ENCODE data around the gene DLEC1. TPM values are rescaled to one million over a fixed set of nuclear protein-coding genes. Genes with fewer than 3 reads are reported as not detected.

DLEC1 gene
- polyA plus RNA-seq, 2 of the 4 experiments (the other 2 are of a cell fraction), result 0.10 TPM; not detected in 1

DNA sequence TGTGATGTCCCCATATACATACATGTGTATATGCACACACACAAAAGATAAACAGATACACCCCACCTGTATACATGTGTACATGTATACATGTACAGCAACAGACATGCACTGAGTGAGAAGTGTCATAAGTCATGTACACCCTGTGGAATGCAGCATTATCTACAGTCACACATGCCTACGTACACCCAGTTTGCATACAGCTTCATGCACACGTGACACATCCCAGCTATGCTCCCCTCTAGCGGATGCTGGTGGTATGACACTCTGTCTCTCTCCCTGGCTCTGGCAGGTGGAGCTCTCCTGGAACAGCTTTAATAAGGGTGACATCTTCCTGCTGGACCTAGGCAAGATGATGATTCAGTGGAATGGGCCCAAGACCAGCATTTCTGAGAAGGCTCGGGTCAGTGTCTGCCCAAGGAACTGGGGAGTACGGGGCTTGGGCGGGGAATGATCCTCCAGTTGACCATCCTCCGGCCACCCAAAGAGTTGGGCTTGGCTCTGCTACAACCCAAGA lies 42.2 kb upstream of the DLEC1 start (continued):
- TF ChIP-seq, protein P1, sequence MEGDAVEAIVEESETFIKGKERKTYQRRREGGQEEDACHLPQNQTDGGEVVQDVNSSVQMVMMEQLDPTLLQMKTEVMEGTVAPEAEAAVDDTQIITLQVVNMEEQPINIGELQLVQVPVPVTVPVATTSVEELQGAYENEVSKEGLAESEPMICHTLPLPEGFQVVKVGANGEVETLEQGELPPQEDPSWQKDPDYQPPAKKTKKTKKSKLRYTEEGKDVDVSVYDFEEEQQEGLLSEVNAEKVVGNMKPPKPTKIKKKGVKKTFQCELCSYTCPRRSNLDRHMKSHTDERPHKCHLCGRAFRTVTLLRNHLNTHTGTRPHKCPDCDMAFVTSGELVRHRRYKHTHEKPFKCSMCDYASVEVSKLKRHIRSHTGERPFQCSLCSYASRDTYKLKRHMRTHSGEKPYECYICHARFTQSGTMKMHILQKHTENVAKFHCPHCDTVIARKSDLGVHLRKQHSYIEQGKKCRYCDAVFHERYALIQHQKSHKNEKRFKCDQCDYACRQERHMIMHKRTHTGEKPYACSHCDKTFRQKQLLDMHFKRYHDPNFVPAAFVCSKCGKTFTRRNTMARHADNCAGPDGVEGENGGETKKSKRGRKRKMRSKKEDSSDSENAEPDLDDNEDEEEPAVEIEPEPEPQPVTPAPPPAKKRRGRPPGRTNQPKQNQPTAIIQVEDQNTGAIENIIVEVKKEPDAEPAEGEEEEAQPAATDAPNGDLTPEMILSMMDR (IDR thresholded peaks at IDR 0.05), result peak; percentile 68
- TF ChIP-seq FOSB (CRISPR knock-in tag; IDR thresholded peaks at IDR 0.05) (no peak), CBX2 (IDR thresholded peaks at IDR 0.05; ENCODE audit: borderline replicate concordance, low read depth) (no peak), SREBF2 (IDR thresholded peaks at IDR 0.05) (no peak), KDM1A (IDR thresholded peaks at IDR 0.05; ENCODE audit: low read depth) (peak; percentile 97)
- TF ChIP-seq, protein P2, sequence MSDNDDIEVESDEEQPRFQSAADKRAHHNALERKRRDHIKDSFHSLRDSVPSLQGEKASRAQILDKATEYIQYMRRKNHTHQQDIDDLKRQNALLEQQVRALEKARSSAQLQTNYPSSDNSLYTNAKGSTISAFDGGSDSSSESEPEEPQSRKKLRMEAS (IDR thresholded peaks at IDR 0.05), result peak; percentile 85

DNA sequence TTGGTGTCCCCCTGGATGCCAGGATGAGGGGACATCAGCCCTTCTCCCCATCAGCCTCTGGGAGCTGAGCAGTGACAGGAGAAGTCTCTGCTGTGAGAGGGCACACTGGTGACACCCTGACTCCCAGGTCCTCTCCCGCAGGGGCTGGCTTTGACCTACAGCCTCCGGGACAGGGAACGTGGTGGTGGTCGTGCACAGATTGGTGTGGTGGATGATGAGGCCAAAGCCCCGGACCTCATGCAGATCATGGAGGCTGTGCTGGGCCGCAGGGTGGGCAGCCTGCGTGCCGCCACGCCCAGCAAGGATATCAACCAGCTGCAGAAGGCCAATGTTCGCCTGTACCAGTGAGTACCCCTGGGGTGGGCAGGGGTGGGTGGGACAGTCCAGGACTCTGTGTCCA lies 41.7 kb upstream of the DLEC1 start:
- Histone ChIP-seq H3K4me1 (peaks cover 11% of the 10 kb centered on the region), H3K27ac (no peak overlapping the region), H3K4me3 (no peak overlapping the region), H3K4me2 (no peak overlapping the region), H3K9me3 (no peaks in the 10 kb centered on the region)
- DNase-seq (ENCODE audit: low read depth in 1 of 2, low spot score in 1 of 2) (no peak), ATAC-seq (no peak), FAIRE-seq (no peak)
- TF ChIP-seq CBX2 (IDR thresholded peaks at IDR 0.05; ENCODE audit: borderline replicate concordance, low read depth) (no peak), TP53 (CRISPR knock-in tag; IDR thresholded peaks at IDR 0.05) (no peak), EHF (CRISPR knock-in tag; IDR thresholded peaks at IDR 0.05) (no peak), FOSB (CRISPR knock-in tag; IDR thresholded peaks at IDR 0.05) (no peak), CHD4 (IDR thresholded peaks at IDR 0.05; ENCODE audit: borderline replicate concordance) (no peak), NFE2L2 (conservative IDR thresholded peaks at IDR 0.05; ENCODE audit: low read length) (no peak), HDAC2 (IDR thresholded peaks at IDR 0.05) (no peak), KDM5A (IDR thresholded peaks at IDR 0.05) (no peak), KDM1A (IDR thresholded peaks at IDR 0.05; ENCODE audit: low read depth) (no peak)
- TF ChIP-seq, protein P1 (IDR thresholded peaks at IDR 0.05), result no peak
- TF ChIP-seq, protein P2 (IDR thresholded peaks at IDR 0.05), result no peak
- TF ChIP-seq, protein P3, sequence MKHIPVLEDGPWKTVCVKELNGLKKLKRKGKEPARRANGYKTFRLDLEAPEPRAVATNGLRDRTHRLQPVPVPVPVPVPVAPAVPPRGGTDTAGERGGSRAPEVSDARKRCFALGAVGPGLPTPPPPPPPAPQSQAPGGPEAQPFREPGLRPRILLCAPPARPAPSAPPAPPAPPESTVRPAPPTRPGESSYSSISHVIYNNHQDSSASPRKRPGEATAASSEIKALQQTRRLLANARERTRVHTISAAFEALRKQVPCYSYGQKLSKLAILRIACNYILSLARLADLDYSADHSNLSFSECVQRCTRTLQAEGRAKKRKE (CRISPR knock-in tag; IDR thresholded peaks at IDR 0.05; ENCODE audit: low read depth), result no peak
- WGBS (ENCODE audit: missing lambda C conversion rate), result 86% methylated on average over 9 of the region's 10 CpGs
- POLR2A ChIA-PET, result interaction anchor here (1.0 kb wide), 1 partner anchor 142 kb away, joined by 3 read pairs; no protein-coding TSS in a partner anchor
- CTCF ChIA-PET, result interaction anchor here (0.6 to 3.4 kb wide), 26 partner anchors 8 to 349 kb away, joined by 3 to 28 read pairs (median 4); partner anchors contain the start of gene XYLB

DNA sequence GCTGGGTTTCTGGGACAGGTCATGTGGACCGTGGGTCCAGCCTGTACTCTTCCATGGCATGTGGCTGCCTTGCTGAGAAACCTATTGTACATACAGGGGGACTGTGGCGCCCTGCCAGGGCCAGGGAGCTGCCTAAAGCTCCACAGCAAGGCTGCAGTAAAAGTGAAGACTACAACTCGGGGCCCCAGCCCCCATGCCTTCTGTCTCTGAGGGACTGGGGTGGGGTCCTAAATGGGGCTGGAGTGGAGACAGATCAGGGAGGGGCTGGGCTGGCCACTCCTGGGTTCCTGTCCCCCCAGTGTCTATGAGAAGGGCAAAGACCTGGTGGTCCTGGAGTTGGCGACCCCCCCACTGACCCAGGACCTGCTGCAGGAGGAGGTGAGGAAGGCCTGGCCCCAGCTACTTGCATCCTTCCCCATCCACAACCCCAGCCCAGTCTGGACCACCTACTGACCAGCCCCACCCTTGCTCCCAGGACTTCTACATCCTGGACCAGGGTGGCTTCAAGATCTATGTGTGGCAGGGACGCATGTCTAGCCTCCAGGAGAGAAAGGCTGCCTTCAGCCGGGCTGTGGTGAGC lies 41.1 kb upstream of the DLEC1 start:
- ChIA-PET CTCF (interaction anchor here (0.8 to 3.4 kb wide), 13 partner anchors 9 to 349 kb away, joined by 3 to 28 read pairs (median 5); partner anchors contain the start of gene XYLB), POLR2A (no interaction called here)
- DNase-seq (ENCODE audit: low read depth in 1 of 2, low spot score in 1 of 2), result no peak
- TF ChIP-seq, protein P4, sequence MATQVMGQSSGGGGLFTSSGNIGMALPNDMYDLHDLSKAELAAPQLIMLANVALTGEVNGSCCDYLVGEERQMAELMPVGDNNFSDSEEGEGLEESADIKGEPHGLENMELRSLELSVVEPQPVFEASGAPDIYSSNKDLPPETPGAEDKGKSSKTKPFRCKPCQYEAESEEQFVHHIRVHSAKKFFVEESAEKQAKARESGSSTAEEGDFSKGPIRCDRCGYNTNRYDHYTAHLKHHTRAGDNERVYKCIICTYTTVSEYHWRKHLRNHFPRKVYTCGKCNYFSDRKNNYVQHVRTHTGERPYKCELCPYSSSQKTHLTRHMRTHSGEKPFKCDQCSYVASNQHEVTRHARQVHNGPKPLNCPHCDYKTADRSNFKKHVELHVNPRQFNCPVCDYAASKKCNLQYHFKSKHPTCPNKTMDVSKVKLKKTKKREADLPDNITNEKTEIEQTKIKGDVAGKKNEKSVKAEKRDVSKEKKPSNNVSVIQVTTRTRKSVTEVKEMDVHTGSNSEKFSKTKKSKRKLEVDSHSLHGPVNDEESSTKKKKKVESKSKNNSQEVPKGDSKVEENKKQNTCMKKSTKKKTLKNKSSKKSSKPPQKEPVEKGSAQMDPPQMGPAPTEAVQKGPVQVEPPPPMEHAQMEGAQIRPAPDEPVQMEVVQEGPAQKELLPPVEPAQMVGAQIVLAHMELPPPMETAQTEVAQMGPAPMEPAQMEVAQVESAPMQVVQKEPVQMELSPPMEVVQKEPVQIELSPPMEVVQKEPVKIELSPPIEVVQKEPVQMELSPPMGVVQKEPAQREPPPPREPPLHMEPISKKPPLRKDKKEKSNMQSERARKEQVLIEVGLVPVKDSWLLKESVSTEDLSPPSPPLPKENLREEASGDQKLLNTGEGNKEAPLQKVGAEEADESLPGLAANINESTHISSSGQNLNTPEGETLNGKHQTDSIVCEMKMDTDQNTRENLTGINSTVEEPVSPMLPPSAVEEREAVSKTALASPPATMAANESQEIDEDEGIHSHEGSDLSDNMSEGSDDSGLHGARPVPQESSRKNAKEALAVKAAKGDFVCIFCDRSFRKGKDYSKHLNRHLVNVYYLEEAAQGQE (IDR thresholded peaks at IDR 0.05), result no peak
- TF ChIP-seq NR3C1 (IDR thresholded peaks at IDR 0.05) (no peak), ZFP36 (IDR thresholded peaks at IDR 0.05; ENCODE audit: borderline replicate concordance, partially characterized antibody) (no peak), PHF8 (IDR thresholded peaks at IDR 0.05; ENCODE audit: borderline replicate concordance, low read depth) (no peak), JUN (IDR thresholded peaks at IDR 0.05) (no peak), ESRRA (IDR thresholded peaks at IDR 0.05; ENCODE audit: borderline replicate concordance, low read length) (no peak), KDM5A (IDR thresholded peaks at IDR 0.05) (no peak), JUNB (IDR thresholded peaks at IDR 0.05) (no peak), NPAS2 (CRISPR knock-in tag; IDR thresholded peaks at IDR 0.05; ENCODE audit: borderline replicate concordance) (no peak), HEYL (CRISPR knock-in tag; IDR thresholded peaks at IDR 0.05) (no peak), CHD4 (IDR thresholded peaks at IDR 0.05; ENCODE audit: borderline replicate concordance) (no peak), EHMT2 (IDR thresholded peaks at IDR 0.05; ENCODE audit: low read depth) (no peak), POLR2A (IDR thresholded peaks at IDR 0.05; ENCODE audit: low read length) (no peak), SMC3 (IDR thresholded peaks at IDR 0.05) (no peak)

More for the DNA sequence above, 41.1 kb upstream of the DLEC1 start:
- no peak for FAIRE-seq
- H3K4me1 ChIP-seq, result peaks cover 11% of the 10 kb centered on the region
- no peaks in the 10 kb centered on the region for H3K9me3 ChIP-seq
- ATAC-seq, result no peak; a peak in 1 of 6 replicates
- H3K4me2 ChIP-seq, result peak overlapping the region; percentile 91
- no peak overlapping the region for H3K4me3 ChIP-seq
- H3K27ac ChIP-seq, result peak overlapping the region in 1 of 2 experiments; percentile 81; a peak in 4 of 6 replicates
- WGBS (ENCODE audit: missing lambda C conversion rate), result 68% methylated on average over 3 of the region's 6 CpGs

Measured in A549 (cell line).